ENCODE data around the gene NUB1. TPM values are rescaled to one million over a fixed set of nuclear protein-coding genes. Genes with fewer than 3 reads are reported as not detected.

NUB1 gene
- total RNA-seq, 1 donor, result 33.1 TPM

GRCh38 chr7:151415375-151416105 lies 73.9 kb downstream of the NUB1 start:
- no peak for DNase-seq (ENCODE audit: low read depth in 2 of 3, low spot score in 2 of 3)

- no peak for DNase-seq (ENCODE audit: low read depth in 2 of 3, low spot score in 2 of 3)
Observed at GRCh38 chr7:151416112-151416940, 74.7 kb downstream of the NUB1 start.

GRCh38 chr7:151416941-151417315 lies 75.3 kb downstream of the NUB1 start:
- no peak for DNase-seq (ENCODE audit: low read depth in 2 of 3, low spot score in 2 of 3)

- DNase-seq (ENCODE audit: low read depth in 2 of 3, low spot score in 2 of 3), result no peak
Observed at GRCh38 chr7:151420144-151420543, 78.5 kb downstream of the NUB1 start.

GRCh38 chr7:151422212-151422611 lies 80.6 kb downstream of the NUB1 start:
- no peak for DNase-seq (ENCODE audit: low read depth in 2 of 3, low spot score in 2 of 3)

GRCh38 chr7:151423226-151423625 lies 81.6 kb downstream of the NUB1 start:
- DNase-seq (ENCODE audit: low read depth in 2 of 3, low spot score in 2 of 3), result no peak

- no peak for DNase-seq (ENCODE audit: low read depth in 2 of 3, low spot score in 2 of 3)
Observed at GRCh38 chr7:151423936-151424335, 82.3 kb downstream of the NUB1 start.

- DNase-seq (ENCODE audit: low read depth in 2 of 3, low spot score in 2 of 3), result no peak
Observed at GRCh38 chr7:151424799-151425198, 83.2 kb downstream of the NUB1 start.

GRCh38 chr7:151425670-151426440 lies 84.2 kb downstream of the NUB1 start:
- DNase-seq (ENCODE audit: low read depth in 2 of 3, low spot score in 2 of 3), result no peak

GRCh38 chr7:151426441-151426903 lies 84.9 kb downstream of the NUB1 start:
- no peak for DNase-seq (ENCODE audit: low read depth in 2 of 3, low spot score in 2 of 3)

- no peak for DNase-seq (ENCODE audit: low read depth in 2 of 3, low spot score in 2 of 3)
Observed at GRCh38 chr7:151426904-151427704, 85.5 kb downstream of the NUB1 start.

GRCh38 chr7:151427705-151428377 lies 86.2 kb downstream of the NUB1 start:
- DNase-seq (ENCODE audit: low read depth in 2 of 3, low spot score in 2 of 3), result no peak

Other genes starting within 250 kb of the NUB1 start
- gene GBX1, start 174.1 kb upstream of the NUB1 start, total RNA-seq, result not detected
- not detected for gene ASB10, start 154.6 kb upstream of the NUB1 start, total RNA-seq
- gene H2BK1, start 131.3 kb upstream of the NUB1 start, total RNA-seq, result not detected
- gene ABCF2, start 114.6 kb upstream of the NUB1 start, total RNA-seq, result 32.3 TPM
- 95.3 TPM for gene CHPF2, start 109.3 kb upstream of the NUB1 start, total RNA-seq
- gene SMARCD3, start 93.1 kb upstream of the NUB1 start, total RNA-seq, result 8.3 TPM
- gene WDR86, start 68.2 kb downstream of the NUB1 start, total RNA-seq, result 1.1 TPM
- not detected for gene CRYGN, start 98.3 kb downstream of the NUB1 start, total RNA-seq
- 23.2 TPM for gene RHEB, start 178.1 kb downstream of the NUB1 start, total RNA-seq

Data from hematopoietic multipotent progenitor cell (in vitro differentiated cells).